Endometrial microvascular endothelial cells (primary cell): ENCODE measurements around the gene NHSL2. TPM values are rescaled to one million over a fixed set of nuclear protein-coding genes. Genes with fewer than 3 reads are reported as not detected.

Source experiments
- in situ Hi-C: cut with HindIII; loops from 2 replicates; pipeline ENCODE4 v1.10.0; 2017; ENCODE audit warnings: low sequenced_read_pairs, low pct_unique_long_range_greater_than_20kb; ENCODE audit errors: inconsistent ontology term
- total RNA-seq: library from RNA; depleted of rRNA; stranded (reverse); fragments of >200 nt; gene quantifications from one replicate; pipeline ENCODE4 v1.2.3, GENCODE V29; 2015; ENCODE audit errors: inconsistent ontology term

NHSL2 gene
- total RNA-seq, 1 donor from 2014 or later: 30.7 TPM

DNA sequence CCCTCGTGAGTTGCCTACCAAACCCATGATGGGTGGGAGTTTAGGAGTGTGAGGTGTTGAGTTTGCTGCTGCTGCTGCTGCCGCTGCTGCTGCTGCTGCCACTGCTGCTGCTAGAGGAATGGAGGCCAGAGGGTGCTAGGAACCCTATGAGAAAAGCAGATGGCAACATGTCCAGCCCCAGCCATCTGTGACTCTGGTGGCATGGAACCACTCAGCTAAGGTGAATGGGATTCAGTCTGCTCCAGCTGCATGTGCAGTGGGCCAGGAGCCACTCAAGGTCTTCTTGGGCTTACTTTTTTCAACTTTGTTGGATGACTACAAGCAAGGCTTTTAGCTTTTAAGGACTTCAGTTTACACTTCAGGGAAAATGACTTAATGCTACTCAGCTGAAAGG, 117.3 kb downstream of the NHSL2 start:
- in situ Hi-C loops: no loop called here

DNA sequence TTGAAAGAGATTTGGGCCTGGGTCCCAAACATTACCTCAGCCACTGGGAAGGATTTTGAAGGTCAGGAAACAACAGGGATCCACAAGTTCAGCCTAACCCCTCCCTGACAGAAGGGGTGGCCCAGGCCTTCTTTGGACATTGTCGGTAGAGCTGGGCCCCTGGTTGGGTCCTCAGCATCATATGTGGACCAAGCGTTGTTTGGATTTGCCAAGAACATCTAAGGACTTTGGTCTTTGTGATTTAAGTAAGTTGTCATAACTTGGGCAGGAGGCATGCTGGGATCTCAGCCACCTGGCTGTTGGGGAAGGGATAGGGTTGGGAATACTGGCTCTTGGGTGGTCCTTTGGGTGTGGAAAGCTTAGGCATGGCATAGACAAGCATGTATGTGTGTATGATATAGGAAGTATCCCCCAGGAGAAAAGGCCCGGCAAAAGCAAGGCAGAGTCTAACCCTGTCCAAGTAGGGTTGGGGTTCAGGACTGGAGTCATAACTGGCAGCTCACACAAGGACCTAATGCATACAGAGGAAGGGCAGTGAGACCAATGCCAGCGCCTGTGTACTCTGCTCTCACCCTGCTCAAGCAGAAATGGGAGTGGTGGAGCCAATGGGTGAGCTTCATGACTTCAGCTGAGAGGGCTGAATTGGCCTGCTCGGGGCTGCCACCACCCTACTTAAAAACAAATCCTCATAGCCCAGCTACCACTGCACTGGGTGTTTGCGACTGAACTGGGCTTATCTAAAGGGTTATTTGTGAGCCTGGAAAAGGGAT, 118.2 kb downstream of the NHSL2 start:
- in situ Hi-C loops: no loop called here

DNA sequence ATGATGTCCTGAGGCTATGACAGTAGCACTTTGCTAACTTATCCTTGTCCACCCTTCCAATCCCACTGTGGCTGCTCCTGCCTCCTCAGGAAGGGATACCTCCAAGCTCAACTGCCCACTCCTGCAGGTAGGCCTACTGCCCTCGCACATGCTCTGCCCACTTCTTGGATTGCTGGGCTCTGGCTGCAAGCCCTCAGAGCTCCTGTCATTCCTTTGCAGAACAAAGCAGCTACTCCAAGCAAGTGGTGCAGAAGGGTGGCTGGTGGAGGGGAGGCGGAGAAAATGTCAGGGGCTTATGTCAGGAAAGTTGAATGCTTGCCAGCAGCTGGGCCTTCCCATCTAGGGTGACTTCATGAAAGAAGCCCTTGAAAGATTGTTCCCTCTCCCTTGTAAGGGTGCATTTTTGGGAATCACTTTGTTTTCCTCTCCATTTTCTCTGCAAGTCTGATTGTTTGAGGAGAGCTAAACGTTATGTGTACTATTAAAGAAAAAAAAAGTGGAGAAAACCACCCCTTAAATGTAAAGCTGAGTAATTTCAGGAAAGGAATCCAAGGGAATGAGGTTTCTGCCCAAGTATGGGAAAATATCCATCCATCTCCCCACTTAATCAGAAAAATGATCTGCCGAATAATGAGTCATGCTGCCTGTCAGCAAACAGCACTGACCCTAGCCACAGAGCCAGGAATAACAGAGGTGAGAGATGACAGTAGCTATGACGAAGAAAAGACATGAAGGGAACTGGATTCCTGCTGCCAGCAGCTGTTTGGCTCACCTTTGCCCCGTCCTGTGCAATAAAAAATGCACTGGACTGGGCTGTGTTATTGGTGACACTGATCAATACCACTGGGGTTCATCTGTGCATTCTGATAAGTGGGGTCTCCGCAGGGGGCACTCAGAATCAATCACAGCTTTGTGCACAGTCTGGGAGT, 119.1 kb downstream of the NHSL2 start:
- in situ Hi-C loops: no loop called here

DNA sequence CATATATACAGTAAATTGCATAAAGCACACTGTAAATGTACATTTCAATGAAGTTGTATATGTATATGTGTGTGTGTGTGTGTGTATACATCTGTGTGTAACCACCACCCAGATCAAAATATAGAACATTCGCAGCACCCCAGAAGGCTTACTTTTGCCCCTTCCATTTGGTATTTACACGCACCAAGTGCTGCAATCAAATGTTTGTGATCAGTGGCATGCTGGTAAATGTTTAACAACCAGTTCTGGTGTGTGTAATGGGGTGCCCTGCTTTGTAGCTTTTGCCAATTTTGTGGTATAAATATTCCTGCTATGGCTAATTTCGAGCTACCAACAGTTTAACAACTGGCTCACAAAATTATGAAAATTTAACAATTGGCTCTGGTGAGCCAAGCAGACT, 119.8 kb downstream of the NHSL2 start:
- in situ Hi-C loops: no loop called here

DNA sequence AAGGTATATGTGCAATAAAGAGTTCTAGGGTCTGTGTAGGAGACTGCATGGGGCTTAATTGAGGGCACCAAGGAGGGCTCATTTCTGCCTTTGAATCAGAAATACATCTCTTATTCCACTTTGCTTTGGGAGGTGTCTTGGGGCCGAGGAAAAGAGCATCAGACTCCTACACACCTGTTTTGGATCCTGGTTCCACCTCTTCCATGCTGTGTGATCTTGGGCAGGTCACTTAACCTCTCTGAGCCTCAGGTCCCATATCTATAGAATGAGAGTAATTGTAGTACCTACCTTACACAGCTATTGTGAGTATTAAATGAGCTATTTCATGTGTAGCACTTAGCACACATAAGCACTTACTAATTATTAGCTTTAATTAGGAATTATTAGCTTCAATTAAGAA, 120.5 kb downstream of the NHSL2 start:
- in situ Hi-C loops: no loop called here

DNA sequence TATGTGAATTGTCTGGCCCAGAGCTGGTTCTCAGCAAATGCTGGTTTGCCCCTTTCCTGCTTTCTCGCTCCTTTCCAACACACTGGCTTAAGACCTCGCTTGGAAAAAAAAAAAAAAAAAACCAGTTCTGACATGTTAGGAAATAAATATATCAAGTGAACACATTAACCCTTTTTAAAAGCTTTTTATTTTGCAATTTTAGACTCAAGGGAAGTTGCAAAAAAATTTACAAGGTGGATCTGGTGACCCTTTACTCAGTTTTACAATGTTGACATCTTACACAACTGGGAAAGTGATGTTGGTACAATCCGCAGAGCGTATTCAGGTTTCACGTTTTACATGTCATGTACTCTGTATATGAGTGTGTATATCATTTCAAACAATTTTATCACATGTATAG, 121.0 kb downstream of the NHSL2 start:
- in situ Hi-C loops: no loop called here

DNA sequence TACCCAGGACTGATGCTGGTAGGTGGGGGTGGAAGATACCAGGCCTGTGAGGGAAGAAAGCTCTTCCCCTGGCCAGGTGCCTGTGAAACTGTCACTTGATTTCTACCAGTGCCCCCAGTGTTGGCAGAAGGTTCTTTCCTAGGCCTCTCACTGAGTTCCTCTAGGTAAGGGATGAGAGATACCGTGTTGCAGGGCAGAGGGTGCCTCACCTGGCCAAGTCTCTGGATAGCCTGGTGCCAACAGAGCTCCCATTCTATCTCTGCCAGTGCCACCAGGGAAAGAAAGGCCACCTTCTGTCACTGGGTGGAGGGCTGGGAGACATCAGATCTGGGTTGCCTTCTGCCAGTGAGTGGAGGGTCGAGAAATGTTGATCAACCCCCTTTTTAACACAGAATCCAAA, 127.0 kb downstream of the NHSL2 start:
- in situ Hi-C loops: no loop called here

DNA sequence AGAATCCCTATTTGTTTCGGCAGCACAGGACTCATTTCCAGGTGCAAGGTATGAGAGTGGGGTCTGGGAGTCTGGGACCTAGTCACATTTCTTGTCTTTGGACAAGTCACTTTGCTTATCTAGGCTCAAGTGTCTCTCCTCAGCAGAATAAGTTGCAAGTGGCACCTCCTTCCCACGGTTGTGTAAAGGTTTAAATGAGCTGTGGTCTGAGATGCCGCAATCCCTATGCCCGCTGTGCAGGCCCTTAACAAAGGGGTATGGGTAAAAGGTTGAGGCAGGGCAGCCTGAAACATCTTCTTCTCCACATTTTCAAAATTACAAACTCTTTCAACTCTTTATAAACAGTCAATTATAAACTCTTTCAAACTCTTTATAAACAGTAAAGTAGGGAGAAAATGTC, 127.4 kb downstream of the NHSL2 start:
- in situ Hi-C loops: no loop called here

DNA sequence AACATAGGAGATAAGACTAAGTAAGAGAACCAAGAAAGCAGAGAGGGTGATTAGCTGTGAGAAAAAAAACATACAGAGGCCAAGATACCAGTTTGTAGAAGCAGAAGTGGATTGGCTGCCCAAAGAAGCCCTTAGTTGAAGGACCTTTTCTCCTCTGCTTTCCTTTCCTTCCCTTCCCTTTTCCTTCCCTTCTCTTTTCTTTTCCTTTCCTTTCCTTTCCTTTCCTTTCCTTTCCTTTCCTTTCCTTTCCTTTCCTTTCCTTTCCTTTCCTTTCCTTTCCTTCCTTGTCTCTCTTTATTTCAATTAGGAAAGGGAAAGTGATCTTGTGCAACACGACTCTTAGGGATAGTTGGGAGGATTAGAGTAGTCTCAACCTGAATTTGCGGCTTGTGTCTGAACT, 128.2 kb downstream of the NHSL2 start:
- in situ Hi-C loops: no loop called here

DNA sequence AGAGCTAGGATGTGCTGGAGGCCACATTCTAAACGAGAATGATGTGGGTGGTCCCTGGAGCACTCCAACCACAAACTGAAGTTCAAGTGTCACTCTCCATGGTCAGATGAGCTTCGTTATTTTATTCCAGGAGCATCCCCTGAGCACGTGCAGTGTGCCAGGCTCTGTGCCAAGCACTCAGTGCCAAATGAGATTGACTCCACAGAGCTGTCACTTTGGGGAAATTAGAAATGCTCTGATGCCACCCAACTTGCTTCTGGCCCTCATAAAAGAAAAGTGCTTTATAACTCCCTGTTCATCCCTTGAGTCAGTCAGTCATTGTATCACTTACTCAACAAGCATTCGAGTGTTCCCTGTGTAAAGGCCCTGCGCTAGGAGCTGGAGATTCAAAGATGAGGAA, 129.9 kb downstream of the NHSL2 start:
- in situ Hi-C loops: no loop called here

DNA sequence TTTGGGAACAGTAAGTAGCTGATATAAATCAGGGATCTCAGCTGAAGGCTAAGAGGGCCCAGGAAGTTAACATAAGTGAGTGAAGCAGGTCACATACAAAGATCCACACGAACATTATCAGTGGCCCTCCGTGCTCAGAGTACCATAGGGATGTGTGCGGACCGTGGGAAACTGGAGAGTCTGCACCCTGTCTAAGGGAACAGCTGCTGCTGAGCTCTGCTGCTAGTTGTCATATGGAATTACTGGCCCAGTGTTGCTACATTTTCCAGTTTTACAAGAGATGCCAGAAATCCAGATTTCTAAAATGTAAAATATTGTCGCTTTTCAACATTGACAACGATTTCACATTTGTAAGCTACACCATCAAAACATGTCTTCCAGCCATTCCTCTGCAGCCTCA, 130.5 kb downstream of the NHSL2 start:
- in situ Hi-C loops: no loop called here

DNA sequence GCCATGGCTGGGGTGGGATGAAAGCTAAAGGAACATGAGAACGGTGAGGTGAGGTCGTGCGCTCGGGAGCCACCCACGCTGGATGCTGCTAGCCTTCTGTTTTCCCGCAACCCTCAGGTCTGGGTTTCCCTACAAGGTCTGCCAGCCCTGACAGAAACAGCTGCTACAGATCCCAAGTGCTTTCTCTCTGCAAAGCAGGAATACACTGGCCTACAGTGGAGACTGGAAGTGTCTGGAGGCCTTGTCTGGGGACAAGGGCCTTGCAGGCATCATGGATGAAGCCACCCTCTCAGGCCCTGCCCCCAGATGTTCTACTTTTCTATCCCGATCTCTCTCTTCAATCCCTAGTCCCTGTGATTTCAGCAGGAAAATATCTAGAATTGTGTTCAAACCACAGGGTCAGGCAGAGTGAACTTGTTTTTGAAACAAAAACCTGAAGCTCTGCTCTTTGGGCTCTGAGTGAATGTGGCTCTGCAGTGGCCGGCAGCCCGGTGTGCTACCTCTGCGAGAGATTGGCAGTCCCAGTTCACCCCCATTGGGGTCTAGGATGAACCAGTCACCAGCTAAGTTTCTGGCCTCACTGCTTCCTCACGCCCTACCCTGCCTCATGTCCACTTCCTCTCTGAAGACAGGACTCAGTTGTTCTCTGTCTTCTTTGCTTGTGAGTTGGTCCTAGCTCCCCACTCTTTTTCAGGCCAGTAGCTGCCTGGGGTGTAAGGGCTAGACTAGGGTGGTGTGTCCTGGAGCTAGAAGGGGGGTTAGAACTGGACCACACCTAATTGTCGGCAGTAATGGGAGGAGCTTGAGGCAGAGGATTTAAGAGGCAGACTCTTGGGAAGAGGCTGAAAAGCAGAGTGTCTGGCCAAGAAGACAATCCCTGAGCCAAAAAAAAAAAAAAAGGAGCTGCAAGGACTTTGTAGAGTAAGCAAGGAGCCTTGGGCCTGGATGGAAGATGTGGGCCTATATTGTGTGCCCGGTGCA, 131.5 kb downstream of the NHSL2 start:
- in situ Hi-C loops: no loop called here

DNA sequence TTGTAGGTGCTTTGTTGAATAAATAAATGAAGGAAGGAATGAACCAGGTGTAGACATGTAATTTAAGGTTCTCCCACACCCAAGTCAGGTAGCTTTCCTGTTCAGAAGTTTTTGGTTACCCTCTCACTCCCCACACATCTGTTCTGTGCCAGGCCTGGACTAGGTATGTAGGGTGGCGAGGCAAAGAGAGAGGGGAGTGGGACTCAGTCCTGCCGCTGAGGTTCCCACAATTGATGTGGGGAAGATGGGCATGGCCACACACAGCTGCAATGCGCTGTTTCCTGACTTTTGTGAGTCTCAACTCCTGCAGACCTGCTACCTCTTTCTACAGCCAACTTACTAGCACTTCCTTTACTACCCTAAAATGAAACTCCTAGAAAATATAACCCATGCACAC, 132.2 kb downstream of the NHSL2 start:
- in situ Hi-C loops: no loop called here

DNA sequence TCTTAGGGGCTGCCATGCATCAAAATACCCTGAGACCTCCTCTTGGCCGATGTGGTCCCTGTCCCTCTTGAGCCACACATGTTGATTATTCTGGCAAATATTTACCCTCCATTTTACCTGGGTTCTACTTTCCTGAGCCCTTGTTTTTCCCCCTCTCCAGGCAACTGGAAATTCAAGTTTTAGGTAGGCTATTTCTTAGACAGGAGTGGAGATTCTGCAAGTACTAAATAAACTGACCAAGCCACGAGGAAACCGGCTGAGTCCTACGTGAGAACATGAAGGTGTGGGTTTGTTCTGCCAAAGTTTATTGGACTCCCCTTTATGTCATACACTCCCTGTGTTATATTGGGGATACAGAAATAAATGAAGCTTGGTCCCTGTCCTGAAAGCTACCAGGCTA, 133.0 kb downstream of the NHSL2 start:
- in situ Hi-C loops: no loop called here

DNA sequence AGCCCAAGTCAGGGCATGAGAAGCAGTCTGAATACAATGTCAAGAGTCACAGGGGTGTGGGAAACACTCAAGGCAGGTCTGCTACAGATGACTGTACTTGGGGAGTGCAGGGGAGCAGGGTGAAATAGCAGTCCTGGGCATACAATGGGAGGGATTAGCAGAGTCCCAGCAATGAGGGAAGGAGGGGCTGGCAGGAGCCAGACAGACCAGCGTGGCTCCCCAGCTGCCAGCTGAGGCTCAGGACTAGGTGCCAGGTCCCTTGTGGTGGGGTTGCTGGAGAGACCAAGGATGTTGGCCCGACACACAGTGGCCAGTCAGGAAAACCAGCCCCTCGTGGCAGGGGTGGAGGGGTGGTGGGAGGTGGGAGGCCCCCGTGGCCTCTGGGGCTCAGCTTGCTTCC, 134.5 kb downstream of the NHSL2 start:
- in situ Hi-C loops: no loop called here

DNA sequence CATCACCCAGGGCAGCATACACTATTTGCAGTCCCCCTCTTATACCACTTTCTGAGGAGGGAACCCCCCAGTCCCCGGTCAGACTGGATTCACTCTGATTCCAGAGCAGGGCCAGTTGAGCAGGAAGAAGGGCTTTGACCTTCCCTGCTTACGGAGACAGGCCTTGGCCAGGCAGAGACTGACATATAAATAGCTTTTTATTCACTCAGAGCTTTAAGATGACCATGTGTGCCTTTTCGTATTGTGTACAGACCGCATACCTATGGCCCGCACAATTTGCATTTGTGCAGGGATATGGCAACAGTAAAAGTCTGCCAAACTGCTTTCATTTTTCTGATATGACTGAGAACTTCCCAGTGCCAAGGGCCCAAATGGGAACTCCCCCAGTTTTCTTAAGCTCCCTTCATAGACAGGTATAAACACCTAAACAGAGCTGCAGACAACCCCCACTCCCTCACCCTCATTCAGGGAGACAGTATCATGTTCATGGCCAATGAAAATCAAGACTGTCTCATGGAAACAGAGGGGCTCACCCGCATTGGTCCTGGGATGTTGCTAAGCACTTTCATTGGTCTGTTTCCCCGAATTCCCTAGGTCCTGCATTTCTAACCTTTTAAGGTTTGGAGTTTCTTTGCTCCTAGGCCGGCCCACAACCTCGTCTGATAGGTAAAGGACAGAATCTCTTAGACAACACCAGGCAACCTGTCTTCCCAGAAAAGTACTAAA, 135.1 kb downstream of the NHSL2 start:
- in situ Hi-C loops: no loop called here

DNA sequence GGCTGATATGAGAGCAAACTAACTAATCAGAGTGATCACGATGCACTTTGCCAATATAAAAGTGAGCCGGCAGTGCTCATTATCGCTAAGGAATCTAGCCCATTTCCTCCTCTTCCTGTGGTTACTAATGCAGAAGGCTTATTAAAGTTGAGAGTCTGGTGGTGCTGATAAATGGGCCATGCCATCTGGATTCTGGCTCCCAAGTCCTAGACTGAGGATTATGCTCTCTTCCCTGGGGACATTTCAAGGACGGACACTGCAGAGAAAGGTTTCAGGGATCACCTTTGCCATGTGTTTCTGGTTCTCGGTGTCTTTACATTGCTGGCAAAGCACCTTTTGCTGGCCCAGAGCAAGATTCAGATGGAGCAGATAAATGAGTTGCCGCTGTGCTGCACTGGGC, 135.8 kb downstream of the NHSL2 start:
- in situ Hi-C loops: no loop called here
